Measurements from ENCODE around the gene NUDT22. TPM values are rescaled to one million over a fixed set of nuclear protein-coding genes. Genes with fewer than 3 reads are reported as not detected.
A peak's percentile ranks its signal among the peaks of the same experiment; 100 is the strongest.
"Not testable (repeated sequence)": the region's sequence is repeated elsewhere in the genome, so short reads cannot be mapped to it uniquely, and the experiment has no call there.

The NUDT22 gene
- total and polyA plus RNA-seq, 2 of the 8 experiments (the other 6 are each of a cell fraction or from before 2014, with no cell fraction given) = 43.4 to 69.0 TPM

GRCh38 chr11:64246621-64246870, 20.5 kb downstream of the NUDT22 start:
- H3K18ac ChIP-seq (ENCODE audit: extremely low read depth, low read length); FAIRE-seq; H3K27me3 ChIP-seq (replicated peaks in 1 of 4; ENCODE audit: control insufficient read depth in 3 of 4, extremely low read depth in 1 of 4, insufficient read depth in 3 of 4, low read length in 3 of 4); H4K8ac ChIP-seq (ENCODE audit: extremely low read depth, insufficient read depth, low read length); DNase-seq (ENCODE audit: low read depth in 1 of 2, low spot score in 2 of 2); H3K23ac ChIP-seq (ENCODE audit: insufficient read length); H2BK15ac ChIP-seq (ENCODE audit: low read length); H2BK20ac ChIP-seq (ENCODE audit: low read length); H3K4ac ChIP-seq (replicated peaks; ENCODE audit: insufficient read length, low read depth, low read length); H3K79me1 ChIP-seq (ENCODE audit: low read depth, low read length); H2BK12ac ChIP-seq (ENCODE audit: low read depth, low read length); H2BK120ac ChIP-seq (replicated peaks; ENCODE audit: low read depth, low read length); H4K91ac ChIP-seq (replicated peaks; ENCODE audit: insufficient read length, low read length); H3K14ac ChIP-seq (ENCODE audit: insufficient read length); H3K27ac ChIP-seq (ENCODE audit: low read depth, low read length); H2AK5ac ChIP-seq (ENCODE audit: low read depth, low read length); H2AFZ ChIP-seq (ENCODE audit: low read length); H4K5ac ChIP-seq (ENCODE audit: insufficient read length, low read depth, low read length); H3K56ac ChIP-seq (replicated peaks; ENCODE audit: insufficient read length, low read depth, low read length); H2BK5ac ChIP-seq (ENCODE audit: low read depth, low read length); H3K9me3 ChIP-seq (ENCODE audit: insufficient read depth in 2 of 2, low read depth in 1 of 2, low read length in 1 of 2): not testable (repeated sequence)
- Histone ChIP-seq H4K20me1 (replicated peaks in 1 of 2; ENCODE audit: control insufficient read depth in 1 of 2, insufficient read depth in 2 of 2, low read length in 2 of 2) (peaks cover 0 to 13% of the 10 kb centered on the region in 2 experiments), H3K23me2 (ENCODE audit: low read depth, low read length) (peaks cover 18% of the 10 kb centered on the region), H3K4me2 (ENCODE audit: insufficient read depth in 1 of 2, low read depth in 2 of 2, low read length in 2 of 2) (peak overlapping the region in 1 of 2 experiments; percentile 73; a peak in 1 of 4 replicates), H3K79me2 (ENCODE audit: control insufficient read depth in 1 of 2, insufficient read depth in 2 of 2, low read length in 2 of 2) (peaks cover 6 to 21% of the 10 kb centered on the region in 2 experiments; a peak in 3 of 4 replicates), H3K9ac (replicated peaks in 1 of 4; ENCODE audit: extremely low read depth in 1 of 4, low read depth in 3 of 4, low read length in 3 of 4) (peak overlapping the region in 2 of 4 experiments; percentile 66 to 71; a peak in 2 of 7 replicates), H3K4me1 (replicated peaks in 1 of 4; ENCODE audit: control insufficient read depth in 3 of 4, insufficient read depth in 4 of 4, low read length in 3 of 4) (peaks cover 0 to 48% (median 35%) of the 10 kb centered on the region in 4 experiments; a peak in 6 of 7 replicates), H3K4me3 (ENCODE audit: extremely low read depth in 1 of 4, insufficient read depth in 2 of 4, low read depth in 3 of 4, low read length in 4 of 4) (peak overlapping the region; percentile 56 to 99 (median 90); a peak in 5 of 8 replicates), H3K36me3 (ENCODE audit: control insufficient read depth in 2 of 4, insufficient read depth in 4 of 4, low read length in 3 of 4) (peaks cover 0 to 17% (median 4%) of the 10 kb centered on the region in 4 experiments; a peak in 4 of 8 replicates)
- CTCF ChIA-PET (ENCODE audit: partially characterized antibody) = interaction anchor here (1.3 to 10.0 kb wide), 7 partner anchors 9 to 94 kb away, joined by 4 to 102 read pairs (median 6); partner anchors contain the start of genes CATSPERZ and ESRRA
- TF ChIP-seq YY1 (IDR thresholded peaks at IDR 0.05; ENCODE audit: low read depth, low read length) = peak; percentile 36; the same call in 1 of the 2 replicates
- TF ChIP-seq TAF1 (IDR thresholded peaks at IDR 0.05; ENCODE audit: low read depth, low read length) = 0 out of 2 replicates have a peak, but pooled peaks have one; percentile 34
- no CpG with 5 or more reads among the region's 43 CpGs for WGBS, 2 experiments (ENCODE audit: extremely low coverage in 1 of 2, insufficient coverage in 1 of 2, insufficient read length in 1 of 2, insufficient replicate concordance in 2 of 2, low coverage in 1 of 2, low lambda C conversion rate in 2 of 2, missing lambda C conversion rate in 1 of 2)
- POLR2A ChIA-PET (ENCODE audit: partially characterized antibody) = interaction anchor here (0.6 to 13.1 kb wide), 14 partner anchors 9 to 366 kb away, joined by 3 to 352 read pairs (median 21); partner anchors contain the start of genes BAD, DNAJC4, FERMT3 and GPR137

Measured in H1 (cell line).